Colonic mucosa (tissue), 4 donors: Measurements from ENCODE around the gene FAM124A. TPM values are rescaled to one million over a fixed set of nuclear protein-coding genes. Genes with fewer than 3 reads are reported as not detected.

Experiments
- DNase-seq: peaks from one replicate; pipeline ENCODE4 v3.0.0-alpha.2; 2020
- H3K27ac ChIP-seq: fragments of 200-600 bp; one replicate; pipeline ENCODE4 v1.8.0; 2021
- H3K27me3 ChIP-seq: fragments of 200-600 bp; one replicate; pipeline ENCODE4 v1.8.0; 2021
- H3K36me3 ChIP-seq: fragments of 200-600 bp; one replicate; pipeline ENCODE4 v1.8.0; 2021
- H3K4me1 ChIP-seq: fragments of 200-600 bp; one replicate; pipeline ENCODE4 v1.8.0; 2021; ENCODE audit warnings: mild to moderate bottlenecking
- H3K4me3 ChIP-seq: fragments of 200-600 bp; one replicate; pipeline ENCODE4 v1.8.0; 2021
- H3K9ac ChIP-seq, 2 donors: one replicate each; pipeline ENCODE4 v1.7.0; 2013; ENCODE audit warnings: control low read depth in 2 of 2, low read depth in 2 of 2, low read length in 2 of 2
- H3K9me3 ChIP-seq: fragments of 200-600 bp; one replicate; pipeline ENCODE4 v1.8.0; 2021
- intact Hi-C: fragments of 100-400 bp; cut with DNase I; formaldehyde crosslinking; loops from one replicate; pipeline ENCODE4 v1.14.1; 2022
- total RNA-seq, 2 donors: library from RNA; stranded (reverse); fragmentation: NEBNext Ultra II Directional in 1 of 2; extraction: Animal tissue kit (Norgen Biotek cat#: 25700) in 1 of 2; gene quantifications; one replicate each; pipeline ENCODE4 v1.2.1, GENCODE V29; 2021
- TF ChIP-seq, protein P1 (sequence below): fragments of 200-600 bp; IDR thresholded peaks from one replicate; pipeline ENCODE4 v1.8.0; 2022; ENCODE audit warnings: antibody characterized with exemption, mild to moderate bottlenecking
- donor health status: healthy.
- donor health status: DM: no; HTN: no; CAD: no.
- donor health status: DM: no; HTN: no; CAD: no.

The FAM124A gene
- total RNA-seq, 2 donors from 2014 or later = 0.57 to 2.0 TPM

DNA sequence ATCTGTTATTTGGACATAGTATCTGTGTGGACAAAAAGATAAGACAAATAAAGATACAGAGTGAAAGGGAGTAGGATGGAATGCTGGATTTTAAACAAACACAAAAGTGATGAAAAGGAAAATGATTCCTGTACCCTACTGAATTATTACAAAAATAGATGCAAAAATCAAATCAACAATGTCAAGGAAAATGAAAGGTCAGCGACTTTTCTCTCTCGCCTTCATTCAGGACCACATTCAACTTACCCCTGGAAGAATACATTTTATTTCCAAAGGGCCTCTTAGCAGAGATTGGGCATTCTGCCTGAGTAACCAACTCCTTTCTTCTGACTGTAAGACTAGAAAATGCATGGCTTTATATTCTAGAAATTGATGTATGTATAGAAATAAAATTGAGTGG lies 28.8 kb upstream of the FAM124A start:
- Histone ChIP-seq H3K9ac (no peak overlapping the region), H3K36me3 (no peaks in the 10 kb centered on the region), H3K4me1 (no peaks in the 10 kb centered on the region), H3K27ac (no peak overlapping the region), H3K9me3 (no peaks in the 10 kb centered on the region), H3K4me3 (no peak overlapping the region), H3K27me3 (no peaks in the 10 kb centered on the region)
- TF ChIP-seq, protein P1, sequence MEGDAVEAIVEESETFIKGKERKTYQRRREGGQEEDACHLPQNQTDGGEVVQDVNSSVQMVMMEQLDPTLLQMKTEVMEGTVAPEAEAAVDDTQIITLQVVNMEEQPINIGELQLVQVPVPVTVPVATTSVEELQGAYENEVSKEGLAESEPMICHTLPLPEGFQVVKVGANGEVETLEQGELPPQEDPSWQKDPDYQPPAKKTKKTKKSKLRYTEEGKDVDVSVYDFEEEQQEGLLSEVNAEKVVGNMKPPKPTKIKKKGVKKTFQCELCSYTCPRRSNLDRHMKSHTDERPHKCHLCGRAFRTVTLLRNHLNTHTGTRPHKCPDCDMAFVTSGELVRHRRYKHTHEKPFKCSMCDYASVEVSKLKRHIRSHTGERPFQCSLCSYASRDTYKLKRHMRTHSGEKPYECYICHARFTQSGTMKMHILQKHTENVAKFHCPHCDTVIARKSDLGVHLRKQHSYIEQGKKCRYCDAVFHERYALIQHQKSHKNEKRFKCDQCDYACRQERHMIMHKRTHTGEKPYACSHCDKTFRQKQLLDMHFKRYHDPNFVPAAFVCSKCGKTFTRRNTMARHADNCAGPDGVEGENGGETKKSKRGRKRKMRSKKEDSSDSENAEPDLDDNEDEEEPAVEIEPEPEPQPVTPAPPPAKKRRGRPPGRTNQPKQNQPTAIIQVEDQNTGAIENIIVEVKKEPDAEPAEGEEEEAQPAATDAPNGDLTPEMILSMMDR = no peak
- no peak for DNase-seq
- intact Hi-C loops = no loop called here

DNA sequence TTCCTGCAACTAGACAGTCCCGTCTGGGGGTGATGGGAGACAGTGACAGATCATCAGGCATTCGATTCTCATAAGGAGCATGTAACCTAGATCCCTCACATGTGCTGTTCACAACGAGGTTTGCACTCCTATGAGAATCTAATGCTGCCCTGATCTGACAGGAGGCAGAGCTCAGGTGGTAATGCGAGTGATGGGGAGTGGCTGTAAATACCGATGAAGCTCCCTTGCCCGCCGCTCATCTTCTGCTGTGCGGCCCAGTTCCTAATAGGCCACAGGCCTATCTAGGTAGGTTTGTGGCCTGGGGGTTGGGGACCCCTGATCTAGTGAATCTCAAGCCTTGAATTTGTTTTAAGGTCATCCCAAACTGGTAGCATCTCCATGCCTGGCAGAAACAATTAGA lies 27.3 kb upstream of the FAM124A start:
- no peaks in the 10 kb centered on the region for H3K4me1 ChIP-seq
- H3K9ac ChIP-seq = no peak overlapping the region
- no peak for DNase-seq
- H3K27me3 ChIP-seq = no peaks in the 10 kb centered on the region
- no peak overlapping the region for H3K27ac ChIP-seq
- intact Hi-C loops = no loop called here
- TF ChIP-seq, protein P1 = no peak
- no peaks in the 10 kb centered on the region for H3K9me3 ChIP-seq
- no peak overlapping the region for H3K4me3 ChIP-seq
- no peaks in the 10 kb centered on the region for H3K36me3 ChIP-seq

DNA sequence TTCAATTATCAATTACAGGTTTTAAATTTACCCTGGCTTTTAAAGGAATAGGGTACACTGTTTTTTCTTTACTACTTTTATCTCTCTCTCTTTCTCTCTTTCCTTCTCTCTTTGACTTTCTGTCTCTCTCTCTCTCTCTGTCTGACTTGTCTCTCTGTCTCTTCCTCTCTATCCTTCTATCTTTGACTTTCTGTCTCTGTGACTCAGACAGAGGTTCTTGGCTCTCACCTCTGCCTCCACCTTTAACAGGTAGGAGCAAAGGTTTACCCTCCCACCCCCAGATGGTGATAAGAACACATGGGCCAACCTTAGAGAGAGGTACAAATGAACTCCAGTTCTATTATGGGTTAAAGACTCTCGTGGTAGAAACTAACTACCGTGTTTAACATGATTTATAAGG lies 20.3 kb upstream of the FAM124A start:
- Histone ChIP-seq H3K36me3 (no peaks in the 10 kb centered on the region), H3K27ac (no peak overlapping the region), H3K4me1 (no peaks in the 10 kb centered on the region), H3K4me3 (no peak overlapping the region), H3K9ac (no peak overlapping the region), H3K27me3 (no peaks in the 10 kb centered on the region), H3K9me3 (no peaks in the 10 kb centered on the region)
- TF ChIP-seq, protein P1 = no peak
- intact Hi-C loops = no loop called here
- DNase-seq = no peak

DNA sequence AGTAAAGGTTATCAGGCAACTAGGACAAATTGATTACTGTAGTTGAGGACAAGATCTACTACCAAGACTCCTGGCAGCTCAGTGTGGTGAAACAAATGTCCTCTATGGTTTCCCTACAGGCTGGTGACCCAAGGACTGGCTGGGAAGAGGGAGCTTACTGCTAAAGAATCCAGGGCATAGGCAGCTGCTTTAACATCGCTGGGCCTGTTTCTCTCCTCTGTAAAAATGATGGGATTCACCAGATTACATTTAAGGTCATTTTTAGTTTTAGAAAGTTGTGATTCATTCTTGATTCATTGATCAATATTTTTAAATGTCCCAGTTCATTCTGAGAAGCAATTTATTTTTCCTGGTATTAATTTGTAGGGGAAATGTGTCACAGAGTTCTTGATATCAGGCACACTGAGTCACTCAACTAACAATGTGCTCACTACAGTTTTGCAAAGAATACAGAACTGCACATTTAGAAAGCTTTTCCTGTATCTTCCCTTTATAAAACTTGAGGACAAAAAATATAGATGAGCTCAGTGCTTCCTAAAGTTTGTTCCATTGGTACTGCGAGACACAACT lies 19.6 kb upstream of the FAM124A start:
- Histone ChIP-seq H3K36me3 (no peaks in the 10 kb centered on the region), H3K4me3 (no peak overlapping the region), H3K9me3 (no peaks in the 10 kb centered on the region), H3K27me3 (no peaks in the 10 kb centered on the region), H3K27ac (no peak overlapping the region), H3K9ac (no peak overlapping the region), H3K4me1 (no peaks in the 10 kb centered on the region)
- intact Hi-C loops = no loop called here
- no peak for DNase-seq
- TF ChIP-seq, protein P1 = no peak

DNA sequence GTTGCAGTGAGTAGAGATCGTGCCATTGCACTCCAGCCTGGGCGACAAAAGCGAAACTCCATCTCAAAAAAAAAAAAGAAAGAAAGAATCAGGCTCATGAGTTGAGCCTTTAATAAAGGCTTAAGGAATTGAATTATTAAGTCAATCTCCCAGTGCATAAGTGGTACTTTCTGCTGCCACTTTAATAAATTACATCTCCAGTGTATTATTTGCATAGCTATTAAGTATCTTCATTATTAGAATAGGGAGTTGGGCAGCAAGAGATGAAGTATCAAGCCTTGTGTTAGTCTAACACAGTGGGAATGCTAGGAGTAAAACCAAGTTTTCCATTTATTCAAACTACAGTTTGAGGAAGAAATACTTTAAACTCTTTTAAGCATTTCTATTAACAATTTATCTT lies 15.6 kb upstream of the FAM124A start:
- intact Hi-C loops = no loop called here
- Histone ChIP-seq H3K27ac (no peak overlapping the region), H3K27me3 (no peaks in the 10 kb centered on the region), H3K4me3 (no peak overlapping the region), H3K36me3 (no peaks in the 10 kb centered on the region), H3K9me3 (no peaks in the 10 kb centered on the region), H3K9ac (no peak overlapping the region), H3K4me1 (no peaks in the 10 kb centered on the region)
- TF ChIP-seq, protein P1 = no peak
- no peak for DNase-seq
